EH (cell line): ENCODE measurements around the gene MAPKAPK2.
"Not testable (repeated sequence)": the region's sequence is repeated elsewhere in the genome, so short reads cannot be mapped to it uniquely, and the experiment has no call there.

ENCODE experiments used
- DNase-seq: peaks from one replicate; pipeline ENCODE4 v3.0.0-alpha.2; 2015; ENCODE audit warnings: low read depth

Gene MAPKAPK2

GRCh38 chr1:206744683-206745082 is 60.0 kb downstream of the MAPKAPK2 start:
- DNase-seq = peak; percentile 35

GRCh38 chr1:206745301-206745700 is 60.6 kb downstream of the MAPKAPK2 start:
- no peak for DNase-seq

GRCh38 chr1:206748348-206749030 is 63.8 kb downstream of the MAPKAPK2 start:
- DNase-seq = no peak

GRCh38 chr1:206751891-206752290 is 67.2 kb downstream of the MAPKAPK2 start:
- DNase-seq = no peak

GRCh38 chr1:206752481-206752880 is 67.8 kb downstream of the MAPKAPK2 start:
- DNase-seq = no peak

- DNase-seq = peak; percentile 85
These were observed 68.4 kb downstream of the MAPKAPK2 start for GRCh38 chr1:206753141-206753540.

GRCh38 chr1:206754011-206754410 is 69.3 kb downstream of the MAPKAPK2 start:
- DNase-seq = peak; percentile 77

GRCh38 chr1:206757524-206758266 is 73.0 kb downstream of the MAPKAPK2 start:
- DNase-seq = no peak

GRCh38 chr1:206760590-206760989 is 75.9 kb downstream of the MAPKAPK2 start:
- DNase-seq = no peak

GRCh38 chr1:206761159-206761768 is 76.6 kb downstream of the MAPKAPK2 start:
- peak; percentile 34 for DNase-seq

GRCh38 chr1:206762741-206763364 is 78.1 kb downstream of the MAPKAPK2 start:
- DNase-seq = not testable (repeated sequence)

GRCh38 chr1:206765771-206766170 is 81.1 kb downstream of the MAPKAPK2 start:
- not testable (repeated sequence) for DNase-seq

- DNase-seq = peak; percentile 83
These were observed 81.6 kb downstream of the MAPKAPK2 start for GRCh38 chr1:206766251-206766856.

- DNase-seq = no peak
These were observed 84.0 kb downstream of the MAPKAPK2 start for GRCh38 chr1:206768472-206769303.

- no peak for DNase-seq
These were observed 84.6 kb downstream of the MAPKAPK2 start for GRCh38 chr1:206769304-206769731.

GRCh38 chr1:206770531-206771337 is 86.0 kb downstream of the MAPKAPK2 start, which contains the start of gene IL19:
Gene IL19 (plus strand): TSS chr1:206770773. CDS start chr1:206836663, 65,890 bp downstream.
- peak; percentile 60 for DNase-seq

GRCh38 chr1:206771338-206771692 is 86.6 kb downstream of the MAPKAPK2 start:
- no peak for DNase-seq

- DNase-seq = no peak
These were observed 87.7 kb downstream of the MAPKAPK2 start, which contains the start of gene IL10 for GRCh38 chr1:206772243-206772937. Gene IL10 (minus strand): TSS chr1:206772494. CDS start chr1:206772435, 59 bp downstream.

- no peak for DNase-seq
These were observed 89.4 kb downstream of the MAPKAPK2 start for GRCh38 chr1:206774093-206774492.
